ENCODE results near the gene GLB1L.

The GLB1L gene

GRCh38 chr2:219234331-219234730 lies 10.9 kb downstream of the GLB1L start:
- H3K4me3 ChIP-seq (ENCODE audit: control insufficient read depth, low read depth, low read length), result no peak overlapping the region
- no peak for DNase-seq (ENCODE audit: low read depth)
- TF ChIP-seq CTCF (conservative IDR thresholded peaks at IDR 0.05; ENCODE audit: control insufficient read depth, insufficient read depth, low read depth, low read length), result no peak

- H3K4me3 ChIP-seq (ENCODE audit: control insufficient read depth, low read depth, low read length), result peak overlapping the region; percentile 97
- TF ChIP-seq CTCF (conservative IDR thresholded peaks at IDR 0.05; ENCODE audit: control insufficient read depth, insufficient read depth, low read depth, low read length), result no peak
- peak; percentile 54 for DNase-seq (ENCODE audit: low read depth)
Observed at GRCh38 chr2:219230059-219230540, 15.1 kb downstream of the GLB1L start.

GRCh38 chr2:219229305-219230058 lies 15.8 kb downstream of the GLB1L start, which contains the start of the genes ANKZF1 and ATG9A:
TSS of gene ANKZF1 (plus strand) at chr2:219229806. CDS start at chr2:219230258, 452 bp downstream.
TSS of gene ATG9A (minus strand) at chr2:219229636. CDS start at chr2:219228024, 1,612 bp downstream.
- no peak for TF ChIP-seq CTCF (conservative IDR thresholded peaks at IDR 0.05; ENCODE audit: control insufficient read depth, insufficient read depth, low read depth, low read length)
- DNase-seq (ENCODE audit: low read depth), result peak; percentile 98

GRCh38 chr2:219228911-219229304 lies 16.3 kb downstream of the GLB1L start:
- DNase-seq (ENCODE audit: low read depth), result no peak
- no peak for TF ChIP-seq CTCF (conservative IDR thresholded peaks at IDR 0.05; ENCODE audit: control insufficient read depth, insufficient read depth, low read depth, low read length)
- H3K4me3 ChIP-seq (ENCODE audit: control insufficient read depth, low read depth, low read length), result peak overlapping the region; percentile 97

More at GRCh38 chr2:219229305-219230058, 15.8 kb downstream of the GLB1L start, which contains the start of the genes ANKZF1 and ATG9A:
- H3K4me3 ChIP-seq (ENCODE audit: control insufficient read depth, low read depth, low read length), result peak within 1 kb of the TSS; percentile 97

- no peak for TF ChIP-seq CTCF (conservative IDR thresholded peaks at IDR 0.05; ENCODE audit: control insufficient read depth, insufficient read depth, low read depth, low read length)
- peak overlapping the region; percentile 97 for H3K4me3 ChIP-seq (ENCODE audit: control insufficient read depth, low read depth, low read length)
- DNase-seq (ENCODE audit: low read depth), result no peak
Observed at GRCh38 chr2:219228041-219228910, 17.0 kb downstream of the GLB1L start.

GRCh38 chr2:219225350-219225749 lies 19.9 kb downstream of the GLB1L start:
- no peak for DNase-seq (ENCODE audit: low read depth)
- H3K4me3 ChIP-seq (ENCODE audit: control insufficient read depth, low read depth, low read length), result no peak overlapping the region
- no peak for TF ChIP-seq CTCF (conservative IDR thresholded peaks at IDR 0.05; ENCODE audit: control insufficient read depth, insufficient read depth, low read depth, low read length)
